ENCODE results near the gene THBS1. TPM values are rescaled to one million over a fixed set of nuclear protein-coding genes. Genes with fewer than 3 reads are reported as not detected.

The THBS1 gene
- total RNA-seq, 1 donor from 2014 or later: 20.1 TPM

DNA sequence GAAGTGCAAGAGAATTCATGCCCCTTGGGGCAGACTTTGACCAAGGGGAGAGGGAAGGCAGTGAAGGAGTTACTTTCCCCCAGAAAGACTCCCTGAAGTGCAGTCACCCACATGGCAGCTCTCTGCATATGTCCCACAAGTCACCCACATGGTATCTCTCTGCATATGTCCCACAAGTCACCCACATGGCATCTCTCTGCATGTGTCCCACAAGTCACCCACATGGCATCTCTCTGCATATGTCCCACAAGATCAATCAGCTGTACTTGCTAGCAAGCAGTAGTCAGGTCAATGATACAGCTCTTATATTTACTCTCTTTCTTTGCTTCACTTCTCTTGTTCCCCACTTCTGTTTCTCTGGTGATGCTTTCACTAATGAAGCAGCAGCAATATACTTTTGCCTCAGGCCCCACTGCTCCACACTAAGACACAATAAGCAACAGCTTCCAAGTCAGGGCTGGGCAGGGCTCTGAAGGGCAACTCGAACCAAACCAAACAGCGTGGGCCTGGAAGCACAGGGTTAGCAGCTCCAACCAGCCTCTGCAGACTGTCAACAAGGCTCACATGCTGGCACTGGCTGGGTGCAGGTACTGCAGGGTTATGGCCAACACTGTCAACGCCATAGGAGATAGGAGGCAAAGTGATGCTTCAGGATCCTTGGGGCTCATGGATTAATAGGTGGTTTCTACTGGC lies 46.7 kb downstream of the THBS1 start:
- DNase-seq (ENCODE audit: low spot score) (no peak), ATAC-seq (peak; percentile 28)

DNA sequence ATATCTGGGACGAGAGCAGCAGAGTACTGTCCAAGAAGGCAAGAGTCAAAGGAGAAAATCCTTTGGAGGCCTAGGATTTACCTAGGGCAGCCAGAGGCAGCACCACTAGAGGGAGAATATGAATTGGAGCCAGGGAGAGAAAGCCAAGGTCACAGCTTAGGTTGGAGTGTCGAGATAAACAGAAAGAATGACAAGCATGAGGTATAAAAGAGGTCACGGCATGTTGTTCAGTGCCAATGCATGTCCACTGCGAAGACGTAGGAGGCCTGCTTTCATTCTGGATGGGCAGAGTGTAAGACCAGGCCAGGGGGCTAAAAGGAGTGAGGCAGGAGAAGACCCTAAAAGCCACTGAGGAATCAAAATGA lies 47.2 kb downstream of the THBS1 start:
- ATAC-seq: peak; percentile 68
- DNase-seq (ENCODE audit: low spot score): no peak

DNA sequence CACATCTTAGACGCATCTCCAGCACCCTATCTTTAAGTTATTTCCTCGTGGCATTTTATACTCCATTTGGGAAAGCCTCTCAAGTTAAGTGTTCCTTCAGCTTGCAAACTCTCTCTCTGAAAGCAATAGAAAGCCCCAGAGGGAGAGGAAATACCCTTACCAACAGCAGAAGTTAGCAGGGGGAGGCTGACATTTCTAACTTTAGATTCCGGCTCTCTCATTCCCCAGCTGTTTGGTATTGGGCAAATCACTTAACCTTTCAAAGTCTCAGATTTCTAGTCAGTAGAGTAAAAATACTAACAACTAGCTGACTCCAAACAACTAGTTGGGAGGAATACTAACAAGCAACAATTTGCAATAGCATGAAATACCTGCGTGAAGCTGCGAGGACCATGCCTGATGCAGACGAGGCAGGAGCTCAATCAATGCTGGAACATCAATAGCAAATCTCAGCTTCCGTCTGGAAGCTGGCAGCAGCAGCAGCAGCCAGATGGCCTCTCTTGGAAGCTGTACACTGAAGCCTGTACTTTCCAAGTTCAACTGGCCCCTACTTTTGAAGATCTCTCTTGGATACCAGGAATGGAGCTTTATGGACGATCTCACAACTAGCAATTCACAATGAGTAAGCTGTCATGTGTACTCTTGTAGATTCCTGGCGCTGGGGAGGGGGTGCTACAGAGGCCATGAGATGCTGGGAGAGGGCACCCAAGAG lies 47.8 kb downstream of the THBS1 start:
- no peak for DNase-seq (ENCODE audit: low spot score)
- ATAC-seq: no peak

DNA sequence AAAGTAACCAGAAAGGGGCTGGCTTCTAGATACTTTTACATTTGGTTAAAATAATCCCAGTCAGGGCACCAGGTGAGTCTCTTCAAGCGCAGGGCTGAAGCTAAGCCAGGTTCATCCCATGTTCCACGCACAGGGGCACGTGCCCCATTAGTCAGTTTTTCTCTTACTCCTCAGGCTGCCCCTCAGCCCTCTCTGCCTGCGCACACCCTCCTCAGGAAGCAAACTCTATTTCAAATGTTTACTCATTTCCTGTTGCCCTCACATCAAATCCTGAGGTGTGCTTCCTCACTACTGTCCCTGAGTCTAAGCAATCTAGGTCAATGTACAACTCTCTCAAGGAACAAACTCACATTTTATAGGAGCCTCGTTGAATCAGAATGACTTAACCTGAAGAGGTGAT lies 48.5 kb downstream of the THBS1 start:
- no peak for ATAC-seq
- no peak for DNase-seq (ENCODE audit: low spot score)

DNA sequence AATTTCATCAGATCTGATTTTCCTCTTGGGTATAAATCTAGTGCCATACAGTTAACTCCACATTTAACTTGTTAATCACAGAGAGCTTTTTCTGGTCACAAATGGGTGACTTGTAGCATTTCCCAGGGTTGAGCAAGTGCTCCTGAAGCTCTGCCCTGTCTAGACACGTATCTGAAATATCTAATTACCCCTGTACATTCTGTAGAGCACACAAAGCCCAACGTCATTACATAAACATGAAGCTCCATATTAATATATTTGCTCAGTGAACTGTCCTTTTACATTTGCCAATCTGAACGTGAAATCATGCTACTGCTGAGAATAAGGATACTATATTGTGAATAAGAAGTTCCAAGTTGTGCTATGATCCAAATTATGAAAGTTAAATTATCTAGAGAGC lies 49.0 kb downstream of the THBS1 start:
- no peak for ATAC-seq

DNA sequence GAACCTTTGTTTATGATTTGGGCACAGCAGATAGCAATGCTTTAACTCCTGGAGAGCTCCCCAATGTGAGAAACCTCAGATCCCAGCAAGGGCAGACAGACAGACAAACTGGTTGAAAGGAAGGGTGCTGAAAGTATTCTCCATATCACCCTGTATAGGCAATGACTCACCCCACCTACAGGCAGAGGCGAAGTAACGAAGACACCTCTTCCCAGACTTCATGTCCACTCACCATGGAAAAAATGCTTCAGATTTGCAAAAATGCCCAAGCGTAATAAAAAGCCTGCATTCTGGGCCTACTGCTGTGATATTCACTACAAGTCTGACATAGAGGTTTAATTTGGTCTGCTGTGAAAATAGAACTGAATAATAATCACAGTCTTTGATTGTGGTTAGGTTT lies 50.5 kb downstream of the THBS1 start:
- ATAC-seq (no peak), DNase-seq (ENCODE audit: low spot score) (no peak)

More for the DNA sequence above, 49.0 kb downstream of the THBS1 start:
- no peak for DNase-seq (ENCODE audit: low spot score)

DNA sequence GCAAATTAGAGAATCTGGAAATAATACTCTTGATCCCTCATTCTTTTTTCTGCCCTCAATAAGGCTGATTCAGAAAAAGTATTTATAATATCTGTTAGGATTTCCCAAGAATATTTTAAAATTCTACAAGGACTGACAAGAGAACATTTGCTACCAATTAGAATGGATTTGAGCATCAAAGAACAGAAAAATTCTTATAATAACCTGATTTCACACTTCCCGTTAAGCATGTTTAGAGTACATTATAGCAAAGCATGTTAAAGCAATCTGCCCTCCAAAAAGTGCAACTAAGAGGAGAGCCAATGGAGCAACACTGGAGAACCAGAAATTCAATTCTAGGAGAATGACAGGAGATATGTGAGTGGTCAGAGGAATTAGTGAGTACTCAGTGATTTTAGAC lies 57.2 kb downstream of the THBS1 start:
- ATAC-seq (no peak), DNase-seq (ENCODE audit: low spot score) (no peak)

DNA sequence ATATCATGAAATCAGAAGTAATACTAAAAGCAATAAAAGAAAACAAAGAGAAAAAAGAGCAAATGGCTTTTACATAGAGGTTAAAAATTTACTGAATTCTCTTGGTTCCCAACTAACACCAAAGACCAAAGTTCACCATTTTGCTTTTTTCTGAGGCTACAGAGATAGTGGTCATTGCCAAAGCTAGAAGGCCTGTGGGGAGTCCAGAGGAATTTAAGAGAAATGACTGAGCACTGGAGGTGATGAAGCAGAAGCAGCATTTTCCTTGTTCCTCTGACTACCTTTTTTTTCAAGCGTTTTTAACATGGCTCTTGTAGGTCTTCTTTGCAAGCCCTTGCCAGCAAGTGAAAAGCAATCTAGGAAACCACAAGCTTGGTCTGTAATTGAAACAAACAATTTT lies 58.2 kb downstream of the THBS1 start:
- peak; percentile 63 for ATAC-seq
- no peak for DNase-seq (ENCODE audit: low spot score)

DNA sequence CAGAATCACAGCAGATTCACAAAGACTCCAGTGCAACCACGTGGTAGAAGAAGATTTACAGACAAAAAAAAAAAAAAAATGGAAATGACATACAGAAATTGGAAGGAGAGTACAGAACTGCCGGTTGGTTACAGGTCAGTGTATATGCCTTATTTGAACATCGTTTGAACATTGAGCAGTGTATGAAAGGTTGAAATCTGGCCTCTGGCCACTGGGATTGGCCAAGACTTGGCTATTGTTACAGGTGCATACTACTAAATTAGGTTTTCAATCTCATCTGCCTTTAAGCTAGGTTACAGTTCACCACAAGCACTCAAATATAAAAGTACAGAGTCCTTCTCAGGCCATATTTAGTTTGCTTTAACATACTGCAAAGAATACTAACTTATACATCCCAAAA lies 59.8 kb downstream of the THBS1 start:
- peak; percentile 55 for DNase-seq (ENCODE audit: low spot score)
- ATAC-seq: peak; percentile 75

DNA sequence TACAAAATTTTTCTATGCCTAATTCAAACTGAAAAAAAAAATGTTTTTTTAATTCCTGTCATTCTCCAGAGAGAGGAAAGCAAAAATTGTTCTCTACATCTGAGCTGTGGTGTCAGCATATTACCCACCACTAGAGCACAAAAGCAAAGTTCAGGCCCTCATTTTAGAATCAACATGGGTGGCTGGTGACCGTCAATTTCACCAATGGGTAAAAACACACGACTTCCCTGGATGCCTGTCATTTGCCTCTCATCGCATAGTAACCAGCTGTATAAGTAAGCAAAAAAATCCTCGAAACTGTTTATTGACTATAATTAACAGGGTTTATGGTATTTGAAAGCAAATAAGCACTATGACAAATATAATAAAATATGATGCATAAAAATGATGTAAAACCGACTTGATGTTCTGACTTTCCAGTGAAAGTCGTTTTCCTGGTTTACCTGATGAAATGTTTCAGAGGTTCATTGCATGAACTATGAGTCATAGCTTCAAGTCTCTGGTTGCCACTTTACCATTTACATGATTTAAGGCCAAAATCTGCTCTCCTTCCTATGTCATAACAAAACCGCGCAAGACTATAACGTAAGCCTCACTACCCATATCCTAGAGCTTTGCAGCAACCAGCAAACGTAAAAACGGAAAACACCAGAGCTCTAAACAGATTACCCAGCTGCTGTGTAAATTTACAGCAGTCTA lies 60.5 kb downstream of the THBS1 start:
- DNase-seq (ENCODE audit: low spot score) (no peak), ATAC-seq (no peak)

DNA sequence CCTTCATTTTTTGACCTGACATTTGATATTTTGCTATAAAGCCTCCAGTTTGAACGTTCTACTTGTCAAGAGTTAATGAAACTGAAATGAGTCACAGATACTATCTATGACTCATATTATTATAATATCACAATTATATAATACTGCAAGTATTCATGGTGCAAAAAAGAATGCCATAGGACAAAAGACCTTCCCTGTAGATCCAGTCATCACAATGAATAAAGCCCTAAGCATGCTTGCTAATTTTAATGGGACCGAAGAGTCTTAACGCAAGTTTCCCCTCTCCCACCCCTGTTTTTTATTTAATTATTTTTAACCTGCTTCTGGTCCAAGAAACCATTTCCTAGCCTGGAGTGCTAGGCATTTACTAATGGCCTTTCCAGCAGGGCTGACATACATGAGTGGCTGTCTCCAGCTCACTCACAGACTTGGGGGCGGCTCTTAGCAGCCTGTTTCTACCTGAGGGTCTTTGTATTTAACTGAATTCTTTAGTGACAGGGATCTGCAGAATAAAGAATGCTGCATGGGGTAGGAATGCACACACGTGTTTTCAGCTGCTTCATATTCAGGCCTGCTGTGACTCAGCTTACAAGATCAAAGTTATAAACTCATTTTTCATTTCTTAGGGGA lies 61.2 kb downstream of the THBS1 start:
- no peak for DNase-seq (ENCODE audit: low spot score)
- no peak for ATAC-seq

DNA sequence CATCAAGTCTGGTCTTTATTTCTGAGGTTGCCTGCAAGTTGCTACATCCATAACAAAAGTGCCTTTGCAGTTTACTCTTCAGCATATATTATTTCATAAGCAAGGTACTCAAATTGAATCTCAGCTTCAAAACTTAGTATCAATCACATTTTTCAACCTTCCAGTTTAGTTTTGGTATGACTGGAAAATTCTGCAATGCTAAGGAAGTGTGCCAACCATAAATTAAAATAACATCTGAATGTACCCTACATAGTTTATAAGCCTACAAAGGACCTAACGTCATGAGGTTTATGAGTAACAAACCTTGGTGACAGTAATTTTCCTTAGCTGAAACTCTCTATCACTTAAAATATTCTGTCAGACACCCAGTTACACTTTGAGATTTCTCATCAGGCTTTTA lies 62.8 kb downstream of the THBS1 start:
- DNase-seq (ENCODE audit: low spot score) (no peak), ATAC-seq (no peak)

DNA sequence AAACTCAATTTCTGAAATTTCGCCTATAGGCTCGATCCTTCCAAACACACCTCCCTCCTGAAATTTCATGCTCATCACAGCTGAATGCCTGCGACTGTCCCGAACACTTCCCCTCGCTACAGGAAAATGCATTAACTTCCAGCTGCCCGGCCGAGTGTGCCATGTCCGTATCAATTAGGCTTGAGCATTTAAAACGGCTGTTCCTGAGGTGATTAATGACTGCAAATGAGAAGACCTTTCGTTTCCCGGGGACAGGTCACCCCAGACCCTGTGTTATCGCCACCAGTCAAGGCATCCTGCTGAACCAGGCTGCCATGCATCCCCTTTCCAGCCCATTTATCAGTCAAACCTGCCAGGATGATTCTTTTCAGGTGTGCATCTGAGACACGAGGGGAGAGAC lies 63.3 kb downstream of the THBS1 start:
- no peak for DNase-seq (ENCODE audit: low spot score)
- no peak for ATAC-seq

DNA sequence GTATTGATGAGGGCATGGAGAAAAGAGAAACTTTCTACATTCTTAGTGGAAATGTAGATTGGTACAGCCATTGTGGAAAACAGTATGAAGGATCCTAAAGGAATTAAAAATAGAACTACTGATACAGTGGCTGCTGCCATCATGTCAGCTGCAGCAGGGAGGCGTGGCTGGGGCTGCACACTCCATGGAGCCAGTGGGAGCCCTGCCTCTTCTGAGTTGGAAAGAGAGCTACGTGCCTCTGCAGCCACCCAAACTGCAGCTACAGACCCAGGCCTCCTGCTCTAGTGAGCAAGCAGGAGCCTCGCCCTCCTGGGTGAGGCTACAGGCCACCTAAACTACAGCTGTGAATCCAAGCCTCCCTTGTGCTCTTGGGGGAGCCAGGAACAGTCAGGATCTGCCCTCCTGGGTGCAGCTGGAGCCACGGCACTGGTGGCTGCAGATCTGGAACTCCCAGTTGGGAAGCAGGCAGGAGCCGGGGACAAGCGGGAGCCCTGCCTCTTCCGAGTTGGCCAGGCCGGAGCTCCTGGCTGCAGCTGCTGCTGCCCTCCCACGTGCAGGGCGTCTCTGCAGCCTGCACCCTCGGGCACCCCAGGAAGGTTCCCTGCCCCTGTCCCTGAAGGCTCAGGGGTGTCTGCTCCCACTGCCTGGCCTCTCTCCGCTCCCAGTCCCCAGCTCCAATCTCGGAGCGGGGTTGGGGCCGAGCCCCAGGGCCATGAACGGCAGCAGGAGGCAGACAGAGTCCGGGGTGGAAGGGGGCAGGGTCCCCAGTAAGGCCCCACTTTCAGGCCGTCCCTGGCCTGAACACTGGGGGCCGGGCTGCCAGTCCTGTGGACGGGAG lies 64.5 kb downstream of the THBS1 start:
- ATAC-seq (no peak), DNase-seq (ENCODE audit: low spot score) (no peak)

DNA sequence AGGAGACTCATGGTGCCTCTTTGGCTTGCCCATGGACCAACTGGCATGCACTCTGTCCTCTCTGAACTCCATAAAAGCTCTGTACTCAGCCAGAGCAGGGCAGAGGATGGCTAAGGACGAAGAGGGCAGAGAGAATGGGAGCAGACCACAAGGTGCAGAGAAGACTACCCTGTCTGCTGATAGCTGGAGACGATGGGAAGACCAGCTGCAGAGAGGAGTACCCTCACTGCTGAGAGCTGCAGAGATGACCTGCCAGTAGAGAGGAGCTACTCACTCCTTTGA lies 65.0 kb downstream of the THBS1 start:
- ATAC-seq (no peak), DNase-seq (ENCODE audit: low spot score) (no peak)

DNA sequence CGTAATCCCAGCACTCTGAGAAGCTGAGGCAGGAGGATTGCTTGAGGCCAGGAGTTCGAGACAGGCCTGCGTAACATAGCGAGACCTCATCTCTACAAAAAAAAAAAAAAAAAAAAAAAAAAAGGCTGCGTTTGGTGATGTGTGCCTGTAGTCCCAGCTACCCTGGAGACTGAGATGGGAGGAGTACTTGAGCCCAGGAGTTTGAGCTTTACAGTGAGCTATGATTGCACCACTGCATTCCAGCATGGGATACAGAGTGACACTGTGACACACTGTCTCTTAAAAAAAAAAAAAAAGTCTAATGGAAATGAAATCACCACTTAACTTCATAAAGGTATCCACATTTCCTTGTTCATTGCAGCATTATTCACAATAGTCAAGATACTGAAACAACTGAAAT lies 65.5 kb downstream of the THBS1 start:
- no peak for DNase-seq (ENCODE audit: low spot score)
- ATAC-seq: no peak

Other genes with a start within 250 kb of the THBS1 start
- not detected for gene FSIP1, start 201.8 kb downstream of the THBS1 start, total RNA-seq

All from left lobe of liver (tissue), 2 donors.